Activated naive CD8-positive, alpha-beta T cell treated with anti-CD3 and anti-CD28 coated beads, Interleukin-2, amount 50 U/mL, for 24 hours (primary cell): ENCODE results near the gene SLC29A3.

Experiments
- ATAC-seq: fragments of 150-1000 bp; cut with Tn5 transposase; one replicate; pipeline ENCODE4 v1.10.0; 2021
- DNase-seq: peaks from one replicate; pipeline ENCODE4 v3.0.0; 2021
- H3K27ac Mint-ChIP-seq: one replicate; pipeline ENCODE4 v1.8.0; 2021; ENCODE audit warnings: mild to moderate bottlenecking, mixed read lengths
- H3K27me3 Mint-ChIP-seq: one replicate; pipeline ENCODE4 v1.8.0; 2021; ENCODE audit warnings: mixed read lengths
- H3K36me3 Mint-ChIP-seq: one replicate; pipeline ENCODE4 v1.8.0; 2021; ENCODE audit warnings: low read depth, mixed read lengths
- H3K4me1 Mint-ChIP-seq: one replicate; pipeline ENCODE4 v1.8.0; 2021; ENCODE audit warnings: mixed read lengths
- H3K4me3 Mint-ChIP-seq: one replicate; pipeline ENCODE4 v1.8.0; 2021; ENCODE audit warnings: mild to moderate bottlenecking, moderate library complexity, mixed read lengths
- H3K9me3 Mint-ChIP-seq: one replicate; pipeline ENCODE4 v1.8.0; 2021; ENCODE audit warnings: mixed read lengths

The SLC29A3 gene

DNA sequence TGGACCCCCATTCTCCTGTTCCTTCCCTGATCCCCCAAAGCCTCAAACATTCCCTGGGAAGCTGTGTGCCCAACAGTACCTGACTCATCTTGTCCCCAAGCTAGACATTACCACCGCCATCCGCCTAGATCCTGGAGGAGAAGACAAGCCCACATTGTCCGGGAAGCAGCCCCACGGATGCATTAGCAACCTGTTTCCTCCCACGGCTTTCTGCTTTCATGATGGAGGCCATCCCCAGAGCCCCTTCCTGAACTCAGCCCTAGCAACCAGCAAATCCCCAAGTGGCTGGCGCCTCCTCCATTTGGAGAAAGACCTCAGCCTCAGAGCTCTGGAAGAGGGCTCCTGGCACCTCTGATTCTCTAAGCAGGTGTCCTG is 2.3 kb upstream of the SLC29A3 start:
- Mint-ChIP-seq H3K9me3 (no peaks in the 10 kb centered on the region), H3K4me1 (peaks cover 48% of the 10 kb centered on the region), H3K4me3 (no peak overlapping the region), H3K27me3 (peaks cover 8% of the 10 kb centered on the region), H3K27ac (peak overlapping the region; percentile 30), H3K36me3 (no peaks in the 10 kb centered on the region)
- ATAC-seq (no peak), DNase-seq (no peak)

DNA sequence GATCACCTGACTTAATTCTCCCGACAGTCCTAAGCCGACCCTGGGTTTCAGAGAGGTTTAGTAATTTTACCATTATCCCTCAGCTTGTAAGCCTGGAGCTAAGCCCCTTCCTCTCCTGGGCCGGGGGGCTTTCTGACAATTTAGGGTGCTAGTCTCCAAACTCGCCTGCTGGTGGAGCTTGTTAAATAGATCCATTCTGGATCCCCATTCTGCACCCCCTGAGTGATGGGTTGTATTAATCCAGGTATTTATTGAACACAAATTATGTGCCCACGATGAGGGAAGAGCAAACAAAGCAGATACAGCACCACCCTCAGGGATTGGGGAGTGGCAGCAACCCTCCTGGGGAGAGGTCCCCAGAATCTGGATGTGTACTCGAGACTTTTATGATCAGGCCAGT is 1.3 kb upstream of the SLC29A3 start:
- Mint-ChIP-seq H3K4me1 (peaks cover 48% of the 10 kb centered on the region), H3K27me3 (peaks cover 5% of the 10 kb centered on the region), H3K9me3 (no peaks in the 10 kb centered on the region), H3K36me3 (no peaks in the 10 kb centered on the region), H3K27ac (no peak overlapping the region), H3K4me3 (no peak overlapping the region)
- no peak for DNase-seq
- ATAC-seq = no peak

DNA sequence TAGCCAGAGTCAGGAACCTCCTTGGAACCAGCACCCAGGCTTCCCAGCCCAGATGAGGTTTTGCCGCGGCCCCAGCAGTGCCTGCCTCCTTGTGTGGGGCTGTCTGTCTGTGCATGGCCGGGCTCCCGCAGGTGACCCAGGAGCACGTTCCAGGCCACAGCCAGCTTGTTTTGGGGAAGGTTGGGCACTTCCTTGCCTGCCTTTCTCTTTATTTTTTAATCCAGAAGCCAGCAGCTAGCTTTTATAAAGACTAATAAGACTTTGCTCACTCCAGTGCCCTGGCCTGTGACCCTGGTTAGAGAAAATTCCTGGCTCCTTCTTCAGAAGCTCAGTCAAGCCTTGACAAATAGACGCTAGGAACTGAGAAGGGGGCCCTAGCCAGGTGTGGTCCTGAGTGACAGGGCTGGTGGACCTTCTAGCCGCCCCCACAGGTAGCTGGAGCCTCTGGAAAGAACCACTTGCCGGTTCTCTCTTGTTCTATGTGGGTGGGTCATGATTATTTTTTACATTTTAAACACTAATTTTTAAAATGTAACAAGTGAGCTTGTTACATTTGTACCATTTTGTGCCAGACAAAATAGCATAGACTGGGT is 837 bp downstream of the SLC29A3 start:
- peak overlapping the region; percentile 75 for H3K27ac Mint-ChIP-seq
- H3K4me1 Mint-ChIP-seq = peaks cover 53% of the 10 kb centered on the region
- ATAC-seq (no peak), DNase-seq (no peak)
- peaks cover 13% of the 10 kb centered on the region for H3K36me3 Mint-ChIP-seq
- peaks cover 2% of the 10 kb centered on the region for H3K27me3 Mint-ChIP-seq
- H3K4me3 Mint-ChIP-seq = peak overlapping the region; percentile 87
- no peaks in the 10 kb centered on the region for H3K9me3 Mint-ChIP-seq

DNA sequence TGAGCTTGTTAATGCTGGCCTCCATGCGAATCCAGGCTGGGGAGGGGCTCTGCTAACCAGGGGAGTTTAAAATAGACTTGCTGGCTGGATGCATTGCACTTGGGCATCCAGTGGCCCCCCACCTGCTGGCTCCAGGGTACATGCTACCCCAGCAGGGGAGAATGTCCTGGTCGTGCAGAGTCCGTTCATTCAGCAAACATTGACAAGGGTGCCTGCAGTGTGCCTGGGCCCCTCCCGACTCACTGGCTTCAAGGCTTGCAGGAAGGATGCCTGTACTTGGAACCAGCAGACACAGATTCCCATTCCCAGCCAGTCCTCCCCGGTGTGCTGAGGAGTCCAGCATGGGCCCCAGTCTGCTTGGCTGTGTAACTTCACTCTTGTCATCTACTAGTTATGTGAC is 1.5 kb downstream of the SLC29A3 start:
- H3K9me3 Mint-ChIP-seq = no peaks in the 10 kb centered on the region
- H3K27ac Mint-ChIP-seq = no peak overlapping the region
- ATAC-seq (no peak), DNase-seq (no peak)
- peaks cover 13% of the 10 kb centered on the region for H3K36me3 Mint-ChIP-seq
- peak overlapping the region; percentile 13 for H3K4me3 Mint-ChIP-seq
- H3K4me1 Mint-ChIP-seq = peaks cover 51% of the 10 kb centered on the region
- H3K27me3 Mint-ChIP-seq = peaks cover 1% of the 10 kb centered on the region

DNA sequence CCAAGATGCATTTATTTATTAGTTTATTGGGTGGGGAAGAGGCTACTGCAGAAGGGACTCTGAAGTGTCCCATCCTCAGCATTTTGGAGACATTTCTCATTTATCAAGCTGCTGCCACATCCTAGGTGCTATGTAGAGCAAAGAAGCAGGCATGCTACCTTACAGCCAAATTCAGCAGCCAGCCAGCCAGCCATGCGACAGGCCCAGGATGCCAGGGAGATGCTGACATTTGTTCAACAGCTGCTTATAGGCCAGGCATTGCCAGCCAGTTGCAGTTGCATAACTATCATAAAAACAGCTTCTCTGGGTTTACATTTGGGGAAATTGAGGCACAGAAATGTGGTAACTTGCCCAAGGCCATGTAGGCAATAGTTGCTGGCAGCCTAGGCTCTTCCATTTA is 2.3 kb downstream of the SLC29A3 start:
- Mint-ChIP-seq H3K9me3 (no peaks in the 10 kb centered on the region), H3K4me1 (peaks cover 44% of the 10 kb centered on the region), H3K27me3 (no peaks in the 10 kb centered on the region), H3K27ac (no peak overlapping the region), H3K36me3 (peaks cover 13% of the 10 kb centered on the region), H3K4me3 (no peak overlapping the region)
- no peak for ATAC-seq
- no peak for DNase-seq

DNA sequence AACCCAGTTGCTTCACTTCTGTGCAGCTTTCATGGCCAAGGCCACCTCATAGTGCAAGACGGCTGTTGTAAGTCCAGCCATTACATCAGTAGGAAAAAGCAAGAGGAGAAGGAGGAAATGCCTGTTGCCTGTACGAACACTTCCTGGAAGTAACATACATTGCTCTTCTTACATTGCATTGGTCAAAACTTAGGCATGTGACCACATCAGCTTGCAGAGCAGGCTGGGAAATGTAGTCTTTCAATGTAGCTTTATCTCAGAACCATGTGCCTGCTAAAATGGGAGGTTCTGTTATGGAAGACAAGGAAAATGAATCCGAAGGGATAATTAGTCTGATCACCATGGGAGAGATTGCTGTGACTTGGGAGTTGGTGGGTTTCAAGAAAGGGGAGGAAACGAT is 4.3 kb downstream of the SLC29A3 start:
- DNase-seq (no peak), ATAC-seq (no peak)

DNA sequence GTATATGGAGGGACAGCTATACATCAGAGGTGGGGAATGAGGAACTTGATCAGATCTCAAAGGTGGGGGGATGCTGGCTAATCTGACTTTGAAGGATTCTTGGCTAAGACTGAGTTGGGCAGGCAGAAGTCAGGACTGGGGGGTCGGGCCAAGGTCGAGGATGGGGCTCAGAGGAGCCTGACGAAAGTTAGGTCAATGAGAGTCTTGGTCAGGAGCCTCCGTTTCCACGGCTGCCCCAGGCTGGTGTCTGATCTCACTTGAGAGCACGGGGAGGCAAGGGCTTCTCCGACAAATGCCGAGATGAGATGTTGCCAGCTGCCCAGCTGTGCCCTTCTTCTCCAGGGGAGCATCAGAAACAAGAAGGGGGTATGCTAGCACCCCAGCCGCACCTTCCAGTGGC is 5.7 kb downstream of the SLC29A3 start:
- Mint-ChIP-seq H3K4me1 (peaks cover 21% of the 10 kb centered on the region), H3K36me3 (peaks cover 13% of the 10 kb centered on the region), H3K27ac (no peak overlapping the region), H3K9me3 (no peaks in the 10 kb centered on the region), H3K27me3 (no peaks in the 10 kb centered on the region), H3K4me3 (no peak overlapping the region)
- ATAC-seq = no peak
- no peak for DNase-seq

More for the DNA sequence above, 4.3 kb downstream of the SLC29A3 start:
- H3K4me1 Mint-ChIP-seq = peaks cover 29% of the 10 kb centered on the region
- H3K36me3 Mint-ChIP-seq = peaks cover 13% of the 10 kb centered on the region
- H3K9me3 Mint-ChIP-seq = no peaks in the 10 kb centered on the region
- H3K27me3 Mint-ChIP-seq = no peaks in the 10 kb centered on the region
- H3K4me3 Mint-ChIP-seq = no peak overlapping the region
- no peak overlapping the region for H3K27ac Mint-ChIP-seq

DNA sequence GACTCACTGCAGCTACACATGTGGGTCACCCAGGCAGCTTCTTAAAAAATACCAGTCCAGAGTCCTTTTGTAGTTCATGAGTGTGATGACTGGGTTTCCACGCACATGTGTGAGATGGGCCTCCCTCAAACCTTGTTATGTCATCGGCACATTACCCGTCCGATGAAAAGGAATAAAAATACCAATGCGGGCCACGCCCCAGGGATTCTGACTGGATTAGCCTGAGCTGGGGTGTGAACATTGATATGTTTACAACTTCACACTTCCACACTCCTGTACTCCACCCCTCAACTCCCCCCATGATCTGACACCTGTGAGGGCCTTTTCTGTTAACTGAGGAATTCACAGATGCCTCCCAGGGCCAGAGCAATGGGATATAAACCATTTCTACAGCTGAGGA is 6.2 kb downstream of the SLC29A3 start:
- Mint-ChIP-seq H3K4me3 (no peak overlapping the region), H3K27me3 (no peaks in the 10 kb centered on the region), H3K27ac (no peak overlapping the region), H3K4me1 (peaks cover 15% of the 10 kb centered on the region), H3K9me3 (no peaks in the 10 kb centered on the region), H3K36me3 (peaks cover 13% of the 10 kb centered on the region)
- ATAC-seq = no peak
- no peak for DNase-seq

DNA sequence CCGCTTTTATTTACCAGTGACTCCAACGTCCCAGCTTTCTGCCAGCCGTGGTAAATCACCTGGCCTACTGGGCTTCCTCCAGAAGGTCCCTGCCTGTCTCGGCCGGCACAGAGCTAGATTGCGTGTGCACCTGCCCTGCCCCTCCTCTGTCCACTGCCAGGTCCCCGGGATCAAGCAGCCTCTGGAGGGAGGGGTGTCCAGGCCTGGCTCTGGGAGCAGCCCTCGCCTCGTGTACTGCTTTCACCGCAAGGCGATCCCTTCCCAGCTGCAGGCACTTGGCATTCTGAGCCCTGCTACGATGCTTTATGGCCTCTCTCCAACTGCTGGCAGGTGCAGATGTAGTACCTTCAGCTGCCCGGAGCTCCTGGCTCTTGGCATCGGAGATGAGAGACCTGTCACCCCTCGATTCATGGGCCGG is 7.4 kb downstream of the SLC29A3 start:
- DNase-seq = no peak
- peaks cover 13% of the 10 kb centered on the region for H3K36me3 Mint-ChIP-seq
- H3K9me3 Mint-ChIP-seq = no peaks in the 10 kb centered on the region
- H3K27me3 Mint-ChIP-seq = no peaks in the 10 kb centered on the region
- H3K4me1 Mint-ChIP-seq = peaks cover 9% of the 10 kb centered on the region
- no peak overlapping the region for H3K4me3 Mint-ChIP-seq
- no peak for ATAC-seq
- no peak overlapping the region for H3K27ac Mint-ChIP-seq

DNA sequence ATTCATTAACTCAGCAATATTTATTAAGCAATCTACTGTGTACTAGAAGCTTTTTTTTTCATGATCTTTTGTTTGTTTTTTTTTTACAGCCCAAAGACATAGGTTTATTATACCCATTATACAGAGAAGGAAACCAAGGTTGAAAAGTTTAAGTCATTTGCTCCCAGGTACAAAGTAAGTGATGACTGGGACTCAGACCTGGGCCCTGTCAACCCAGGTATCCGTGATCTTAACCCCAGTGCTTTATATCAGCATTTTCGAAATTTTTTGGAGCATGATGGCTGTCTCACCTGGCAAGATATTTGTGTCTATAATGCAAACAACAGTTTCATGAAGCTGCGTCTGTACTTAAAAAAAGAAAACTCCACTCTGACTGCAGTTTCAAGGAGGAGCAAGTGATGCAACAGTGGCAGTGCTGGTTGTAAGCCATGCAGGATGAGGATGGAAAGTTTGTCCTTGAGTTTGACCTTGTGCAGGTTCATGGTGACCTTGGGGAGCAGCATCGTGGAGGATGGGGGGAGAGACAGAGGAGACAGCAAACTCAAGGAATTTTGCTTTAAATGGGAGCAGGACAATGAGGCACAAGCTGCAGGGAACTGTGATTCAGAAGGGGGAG is 11.8 kb downstream of the SLC29A3 start:
- Mint-ChIP-seq H3K9me3 (no peaks in the 10 kb centered on the region), H3K27me3 (no peaks in the 10 kb centered on the region), H3K4me3 (no peak overlapping the region), H3K27ac (no peak overlapping the region), H3K4me1 (no peaks in the 10 kb centered on the region), H3K36me3 (no peaks in the 10 kb centered on the region)
- DNase-seq (no peak), ATAC-seq (no peak)

DNA sequence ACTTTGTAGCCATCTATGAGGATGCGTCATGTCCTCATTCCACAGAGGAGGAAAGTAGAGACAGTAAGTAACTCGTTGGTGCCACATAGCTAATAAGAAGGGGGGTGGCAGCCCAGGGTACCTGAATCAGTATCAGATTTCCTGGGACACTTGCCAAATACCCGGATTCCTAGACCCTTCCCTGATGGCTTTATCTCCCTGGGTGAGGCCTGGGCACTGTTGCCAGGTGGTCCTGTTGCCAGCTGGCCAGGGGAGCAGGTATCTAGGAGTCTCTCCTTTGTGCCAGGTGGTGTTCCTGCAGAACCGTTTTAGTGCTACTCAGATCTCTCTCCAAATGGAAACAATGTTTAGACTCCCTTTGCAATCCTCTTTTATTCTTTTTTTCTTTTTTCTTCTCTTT is 12.7 kb downstream of the SLC29A3 start:
- H3K36me3 Mint-ChIP-seq = no peaks in the 10 kb centered on the region
- H3K27me3 Mint-ChIP-seq = no peaks in the 10 kb centered on the region
- H3K27ac Mint-ChIP-seq = no peak overlapping the region
- no peaks in the 10 kb centered on the region for H3K4me1 Mint-ChIP-seq
- no peaks in the 10 kb centered on the region for H3K9me3 Mint-ChIP-seq
- H3K4me3 Mint-ChIP-seq = no peak overlapping the region
- DNase-seq = no peak
- ATAC-seq = no peak

DNA sequence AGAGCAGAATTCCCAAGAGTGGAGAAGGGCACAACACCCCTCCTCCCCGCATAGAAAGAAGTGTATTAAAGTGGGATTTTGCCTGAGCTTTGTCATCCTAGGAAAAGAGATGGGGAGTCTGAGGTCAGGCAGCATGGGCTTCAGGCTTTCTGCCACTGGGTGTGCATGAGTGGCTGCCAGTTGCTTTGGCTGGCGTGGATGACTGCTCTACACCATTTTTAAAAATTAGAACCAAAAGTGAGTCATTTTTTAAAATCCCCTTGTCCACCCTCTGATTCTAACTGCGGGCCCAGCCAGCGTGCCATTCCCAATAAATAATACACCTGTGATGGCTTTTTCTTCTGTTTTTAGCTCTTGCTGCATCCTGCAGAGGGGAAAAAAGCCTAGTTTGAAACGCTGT is 13.4 kb downstream of the SLC29A3 start:
- DNase-seq (no peak), ATAC-seq (no peak)
- Mint-ChIP-seq H3K27ac (no peak overlapping the region), H3K4me1 (no peaks in the 10 kb centered on the region), H3K36me3 (no peaks in the 10 kb centered on the region), H3K27me3 (no peaks in the 10 kb centered on the region), H3K9me3 (no peaks in the 10 kb centered on the region), H3K4me3 (no peak overlapping the region)

DNA sequence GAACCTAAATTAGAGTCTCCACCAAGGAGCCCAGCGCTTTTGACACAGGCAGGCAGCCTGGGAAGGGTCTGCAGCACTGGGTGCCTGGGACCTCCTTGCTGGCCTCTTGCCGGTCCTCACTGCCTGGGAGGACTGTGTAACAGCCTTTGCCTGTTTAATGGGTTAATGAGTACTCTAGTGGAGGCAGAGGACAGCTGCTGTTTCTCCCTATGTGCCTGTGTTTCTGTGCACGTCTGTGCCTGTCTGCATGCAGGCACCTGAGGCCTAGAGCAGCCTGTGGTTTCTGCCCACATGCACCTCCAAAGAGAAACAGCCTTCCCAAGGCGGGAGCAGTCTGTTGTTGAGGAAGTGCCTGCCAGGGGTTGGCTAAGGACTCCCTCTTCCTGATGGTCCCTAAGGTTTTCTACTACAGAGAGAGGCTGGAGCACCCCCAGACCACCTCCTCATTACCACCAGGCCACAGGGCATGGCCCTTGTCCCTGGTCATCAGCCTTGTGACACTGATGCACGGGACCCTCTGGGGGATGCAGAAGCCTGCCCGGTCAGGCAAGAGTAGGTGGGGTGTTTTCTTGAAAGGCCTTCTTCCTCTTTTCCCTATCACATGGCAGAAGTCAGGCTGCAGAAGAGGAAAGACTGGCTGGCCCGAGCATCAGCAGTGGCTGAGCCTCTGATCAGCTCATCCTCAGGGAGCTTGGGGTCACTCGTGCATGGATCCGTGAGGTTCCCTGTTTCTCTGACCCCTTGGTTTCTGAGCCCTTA is 14.2 kb downstream of the SLC29A3 start:
- Mint-ChIP-seq H3K4me3 (no peak overlapping the region), H3K9me3 (no peaks in the 10 kb centered on the region), H3K4me1 (no peaks in the 10 kb centered on the region), H3K27ac (no peak overlapping the region), H3K27me3 (no peaks in the 10 kb centered on the region), H3K36me3 (no peaks in the 10 kb centered on the region)
- ATAC-seq (peak; percentile 20), DNase-seq (no peak)

DNA sequence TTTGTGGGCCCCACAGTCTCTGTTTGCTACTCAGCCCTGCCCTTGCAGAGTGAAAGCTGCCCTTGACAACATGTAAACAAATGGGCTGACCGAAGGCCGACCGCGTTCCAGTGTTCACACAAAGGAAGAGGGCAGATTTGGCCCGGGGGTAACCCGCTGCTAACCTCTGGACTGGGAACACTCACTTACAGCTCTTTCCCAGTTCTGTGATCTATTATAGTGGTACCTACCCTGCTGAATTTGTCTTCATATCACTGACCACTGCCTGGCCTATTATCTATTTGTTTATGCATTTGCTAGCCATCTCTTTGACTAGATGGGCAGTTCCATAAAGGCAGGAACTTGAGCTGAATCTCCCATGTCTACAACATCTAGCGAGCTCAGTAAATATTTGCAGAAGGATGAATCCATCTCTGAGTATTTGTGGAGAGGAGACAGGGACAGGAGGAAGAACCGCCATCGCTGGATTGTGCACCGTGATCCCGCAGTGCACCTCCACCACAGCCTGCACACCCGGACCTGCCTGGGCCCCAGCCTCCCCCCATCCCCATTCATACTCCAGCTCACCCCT is 15.2 kb downstream of the SLC29A3 start:
- DNase-seq = no peak
- H3K27me3 Mint-ChIP-seq = no peaks in the 10 kb centered on the region
- H3K27ac Mint-ChIP-seq = no peak overlapping the region
- H3K4me1 Mint-ChIP-seq = no peaks in the 10 kb centered on the region
- H3K4me3 Mint-ChIP-seq = no peak overlapping the region
- ATAC-seq = no peak
- no peaks in the 10 kb centered on the region for H3K36me3 Mint-ChIP-seq
- H3K9me3 Mint-ChIP-seq = no peaks in the 10 kb centered on the region

DNA sequence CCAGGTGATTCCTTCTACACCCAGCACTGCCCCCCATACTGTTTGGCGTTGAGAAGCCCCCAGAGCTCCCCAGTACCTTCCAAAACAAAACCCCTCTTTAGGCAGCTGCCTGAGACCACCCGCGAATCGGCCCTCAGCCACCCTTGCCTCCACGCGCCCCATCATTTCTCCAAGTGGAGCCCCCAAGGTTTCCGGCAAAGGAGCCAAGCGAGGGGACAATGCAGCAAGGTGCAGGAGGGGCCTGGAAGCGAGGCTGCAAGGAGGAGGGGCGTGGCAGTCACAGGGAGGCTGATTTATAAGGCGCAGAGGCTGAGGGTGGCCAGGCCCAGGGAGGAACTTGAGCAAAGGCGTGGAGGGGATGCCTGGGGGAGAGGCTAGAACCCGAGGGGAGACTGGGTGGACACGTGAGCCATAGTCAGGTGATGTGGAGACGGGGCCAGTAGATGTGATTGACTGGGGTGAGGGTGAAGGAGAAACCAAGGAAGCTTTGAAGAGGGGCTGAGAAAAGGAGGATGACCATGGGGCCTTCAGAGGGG is 16.2 kb downstream of the SLC29A3 start:
- Mint-ChIP-seq H3K27ac (peak overlapping the region; percentile 25), H3K4me1 (no peaks in the 10 kb centered on the region), H3K36me3 (no peaks in the 10 kb centered on the region), H3K4me3 (no peak overlapping the region), H3K27me3 (no peaks in the 10 kb centered on the region), H3K9me3 (no peaks in the 10 kb centered on the region)
- ATAC-seq = no peak
- no peak for DNase-seq
